ENCODE results near the gene POM121.
"Not testable (repeated sequence)": the region's sequence is repeated elsewhere in the genome, so short reads cannot be mapped to it uniquely, and the experiment has no call there.

The POM121 gene

GRCh38 chr7:72924733-72925545 is at the start of gene POM121:
POM121 (plus strand) TSS chr7:72925095; CDS start chr7:72925122, 27 bp downstream.
- peak; percentile 83 for DNase-seq

- peak; percentile 92 for DNase-seq
Observed at GRCh38 chr7:72879079-72879736, 45.7 kb upstream of the POM121 start.

DNA sequence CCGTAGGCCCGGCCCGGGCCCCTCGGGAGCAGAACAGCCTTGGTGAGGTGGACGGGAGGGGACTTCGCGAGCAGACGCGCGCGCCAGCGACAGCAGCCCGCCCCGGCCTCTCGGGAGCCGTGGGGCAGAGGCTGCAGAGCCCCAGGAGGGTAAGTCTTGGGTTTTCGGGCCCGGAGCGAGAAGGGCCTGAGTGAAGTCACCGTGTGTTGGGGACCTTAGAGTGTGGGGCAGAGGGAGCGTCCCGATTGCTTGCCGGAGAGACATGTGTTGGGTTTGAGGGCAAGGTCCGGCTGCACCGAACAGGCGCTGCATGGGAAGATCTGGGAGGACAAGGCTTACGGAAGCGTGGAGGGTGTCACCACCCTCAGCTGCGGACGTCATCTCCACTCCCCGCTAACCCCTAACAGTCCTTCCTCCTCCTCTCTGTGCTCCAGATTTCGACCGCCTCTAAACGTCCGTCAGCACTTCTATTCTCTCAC is 45.1 kb upstream of the POM121 start:
- DNase-seq: not testable (repeated sequence)

DNA sequence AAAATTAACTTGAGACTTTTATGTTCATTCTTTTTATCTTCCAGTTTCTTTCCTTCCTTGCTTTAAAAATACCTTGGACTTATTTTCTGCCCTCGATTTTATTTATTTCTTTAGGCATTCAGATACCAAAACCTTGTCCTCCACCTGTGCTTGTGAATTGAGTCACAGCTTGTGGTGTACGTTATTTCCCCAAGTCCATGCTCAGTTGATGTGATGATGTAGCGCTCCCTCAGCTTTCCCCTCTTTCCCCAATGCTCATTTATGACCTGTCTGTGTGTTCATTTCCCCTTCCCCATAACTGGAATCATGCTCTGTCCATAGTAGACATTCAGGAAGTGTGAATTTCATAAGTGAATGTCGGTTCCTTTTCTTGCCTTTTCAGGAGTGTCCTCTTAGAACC is 33.1 kb upstream of the POM121 start:
- not testable (repeated sequence) for DNase-seq

DNA sequence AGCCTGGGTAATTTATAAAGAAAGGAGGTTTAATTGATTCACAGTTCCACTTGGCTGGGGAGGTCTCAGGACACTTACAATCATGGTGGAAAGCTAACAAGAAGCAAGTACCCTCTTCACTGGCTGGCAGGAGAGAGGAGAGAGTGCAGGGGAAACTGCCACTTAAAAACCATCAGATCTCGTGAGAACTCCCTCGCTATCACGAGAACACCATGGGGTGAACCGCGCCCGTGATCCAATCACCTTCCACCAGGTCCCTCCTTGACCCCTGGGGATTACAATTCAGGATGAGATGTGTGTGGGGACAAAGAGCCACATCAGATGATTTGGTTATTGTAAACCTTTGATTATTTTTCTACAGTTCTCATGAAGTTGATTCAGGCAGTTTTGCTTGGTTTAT is 20.2 kb upstream of the POM121 start:
- not testable (repeated sequence) for DNase-seq

- not testable (repeated sequence) for DNase-seq
Observed at GRCh38 chr7:72908422-72908821, 16.5 kb upstream of the POM121 start.

DNA sequence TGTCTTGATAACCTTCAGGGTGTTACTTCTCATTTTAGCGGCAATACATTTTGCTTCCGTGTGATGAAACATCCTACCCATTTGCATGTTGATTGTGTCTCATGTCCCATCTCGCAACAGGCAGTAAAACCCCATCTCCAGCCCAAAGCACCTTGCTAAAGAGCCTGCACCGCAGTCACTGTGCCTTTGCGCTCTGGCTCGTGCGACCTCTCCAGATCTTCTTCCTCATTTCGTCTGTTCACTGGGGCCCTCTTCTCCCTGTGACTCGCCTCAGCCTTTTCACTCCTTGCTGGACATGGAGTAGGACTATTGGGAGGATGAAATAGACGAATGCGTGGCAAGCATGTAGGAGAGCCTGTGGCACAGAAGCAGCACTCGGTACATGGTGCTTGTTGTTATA is 13.5 kb upstream of the POM121 start:
- DNase-seq: not testable (repeated sequence)

- not testable (repeated sequence) for DNase-seq
Observed at GRCh38 chr7:72913750-72914149, 11.1 kb upstream of the POM121 start.

- peak; percentile 46 for DNase-seq
Observed at GRCh38 chr7:72914756-72915525, 10.0 kb upstream of the POM121 start.

DNA sequence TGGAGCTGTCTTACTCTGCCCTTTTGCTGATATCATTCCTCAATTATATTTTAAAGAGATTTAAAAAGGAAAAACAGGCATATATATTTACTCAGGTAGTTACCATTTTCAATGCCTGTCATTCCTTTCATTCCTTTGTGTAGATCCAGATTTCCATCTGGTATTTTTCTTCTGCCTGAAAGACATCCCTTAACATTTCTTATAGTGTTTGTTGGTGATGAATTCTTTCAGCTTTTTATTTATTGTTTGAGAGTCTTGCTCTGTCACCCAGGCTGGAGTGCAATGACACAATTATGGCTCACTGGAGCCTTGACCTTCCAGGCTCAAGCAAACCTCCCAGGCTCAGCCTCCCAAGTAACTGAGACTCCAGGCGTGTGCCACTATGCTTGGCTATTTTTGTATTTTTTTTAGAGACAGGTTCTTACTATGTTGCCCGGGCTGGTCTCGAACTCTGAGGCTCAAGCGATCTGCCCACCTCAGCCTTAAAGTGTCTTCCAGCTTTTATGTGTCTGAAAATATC is 5.6 kb upstream of the POM121 start:
- no peak for DNase-seq

DNA sequence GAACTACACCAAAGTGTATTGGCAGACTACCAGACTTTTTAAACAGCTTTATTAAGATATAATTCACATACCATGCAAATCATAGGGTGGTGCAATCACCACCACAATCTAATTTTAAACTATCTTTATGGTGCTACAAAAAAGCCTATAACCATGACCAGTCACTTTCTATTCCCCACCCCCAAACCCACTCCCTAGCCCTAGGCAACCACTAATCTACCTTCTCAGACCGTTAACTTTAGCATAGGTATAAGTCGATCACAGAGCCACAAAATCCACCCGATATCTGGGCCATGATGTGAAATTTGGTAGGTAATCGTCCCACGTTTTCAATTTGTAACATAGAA is 536 bp upstream of the POM121 start:
- no peak for DNase-seq

DNA sequence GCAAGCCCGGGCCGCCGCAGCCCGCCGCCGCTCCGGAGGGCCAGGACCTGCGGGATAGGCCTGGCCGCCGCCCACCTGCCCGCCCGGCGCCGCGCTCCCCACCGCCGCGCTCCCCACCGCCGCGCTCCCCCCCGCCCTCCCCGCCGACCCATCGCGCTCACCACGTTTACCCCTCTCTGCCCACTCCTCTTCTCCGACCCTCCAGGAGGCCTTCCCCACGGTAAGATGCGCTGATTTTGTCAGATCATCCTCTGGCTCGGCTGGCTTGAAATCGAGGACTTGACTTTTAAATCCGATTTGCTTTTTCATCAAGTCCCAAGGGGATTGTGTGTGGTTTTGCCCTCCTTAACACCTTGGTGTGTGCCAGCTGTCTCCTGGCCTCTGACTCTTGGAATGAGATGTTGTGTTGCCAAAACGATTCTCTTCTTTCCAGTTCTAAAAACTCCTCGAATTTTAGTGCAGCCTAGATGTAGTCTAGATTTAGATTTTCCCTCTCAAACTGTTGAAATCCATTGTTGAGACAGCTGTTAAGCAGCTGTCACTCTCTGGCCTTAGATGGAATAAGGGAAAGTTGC is 738 bp downstream of the POM121 start:
- peak; percentile 34 for DNase-seq

DNA sequence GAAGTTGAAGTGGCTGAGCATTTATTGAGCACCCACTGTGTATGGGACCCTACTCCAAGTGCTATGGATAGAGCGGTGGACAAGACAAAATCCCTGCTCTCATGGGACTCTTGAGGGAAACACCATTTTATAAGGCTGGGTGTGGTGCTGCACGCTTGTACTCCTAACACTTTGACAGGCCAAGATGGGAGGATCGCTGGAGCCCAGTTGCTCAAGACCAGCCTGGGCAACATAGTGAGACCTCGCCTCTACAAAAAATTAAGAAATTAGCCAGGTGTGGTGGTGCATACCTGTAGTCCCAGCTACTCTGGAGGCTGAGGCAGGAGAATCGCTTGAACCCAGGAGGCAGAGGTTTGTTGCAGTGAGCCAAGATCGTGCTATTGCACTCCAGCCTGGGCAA is 2.9 kb downstream of the POM121 start:
- not testable (repeated sequence) for DNase-seq

GRCh38 chr7:72928216-72928615 is 3.3 kb downstream of the POM121 start:
- not testable (repeated sequence) for DNase-seq

DNA sequence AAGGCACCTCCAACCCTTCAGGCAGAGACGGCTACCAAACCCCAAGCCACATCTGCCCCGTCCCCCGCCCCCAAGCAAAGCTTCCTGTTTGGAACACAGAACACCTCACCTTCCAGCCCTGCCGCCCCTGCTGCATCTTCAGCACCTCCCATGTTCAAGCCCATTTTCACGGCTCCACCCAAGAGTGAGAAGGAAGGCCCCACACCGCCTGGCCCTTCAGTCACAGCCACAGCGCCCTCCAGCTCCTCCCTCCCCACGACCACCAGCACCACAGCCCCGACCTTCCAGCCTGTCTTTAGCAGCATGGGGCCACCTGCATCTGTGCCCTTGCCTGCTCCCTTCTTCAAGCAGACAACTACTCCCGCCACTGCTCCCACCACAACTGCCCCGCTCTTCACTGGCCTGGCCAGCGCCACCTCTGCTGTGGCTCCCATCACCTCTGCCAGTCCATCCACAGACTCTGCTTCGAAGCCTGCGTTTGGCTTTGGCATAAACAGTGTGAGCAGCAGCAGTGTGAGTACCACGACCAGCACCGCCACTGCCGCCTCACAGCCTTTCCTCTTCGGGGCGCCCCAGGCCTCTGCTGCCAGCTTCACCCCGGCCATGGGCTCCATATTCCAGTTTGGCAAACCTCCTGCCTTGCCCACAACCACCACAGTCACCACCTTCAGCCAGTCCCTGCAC is 17.3 kb downstream of the POM121 start:
- not testable (repeated sequence) for DNase-seq

- DNase-seq: not testable (repeated sequence)
Observed at GRCh38 chr7:72942956-72943355, 18.1 kb downstream of the POM121 start.

GRCh38 chr7:72944937-72945336 is 20.0 kb downstream of the POM121 start:
- DNase-seq: not testable (repeated sequence)

DNA sequence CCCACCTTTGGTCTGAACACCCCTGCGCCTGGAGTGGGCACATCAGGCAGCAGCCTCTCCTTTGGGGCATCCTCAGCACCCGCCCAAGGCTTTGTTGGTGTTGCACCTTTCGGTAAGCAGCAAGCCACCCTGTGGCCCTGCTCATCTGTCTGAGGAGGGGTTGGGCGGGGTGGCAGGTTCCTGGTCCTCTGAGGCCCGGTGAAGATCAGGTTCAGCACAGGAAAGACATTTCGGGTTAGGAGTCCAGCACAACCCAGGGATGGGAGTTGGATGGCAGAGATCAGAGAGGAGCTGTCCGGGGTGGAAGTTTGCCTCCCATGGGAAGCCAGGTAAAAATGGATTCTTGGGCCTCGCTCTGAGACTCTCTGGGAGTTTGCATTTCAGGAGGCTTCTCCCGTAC is 20.7 kb downstream of the POM121 start:
- not testable (repeated sequence) for DNase-seq

DNA sequence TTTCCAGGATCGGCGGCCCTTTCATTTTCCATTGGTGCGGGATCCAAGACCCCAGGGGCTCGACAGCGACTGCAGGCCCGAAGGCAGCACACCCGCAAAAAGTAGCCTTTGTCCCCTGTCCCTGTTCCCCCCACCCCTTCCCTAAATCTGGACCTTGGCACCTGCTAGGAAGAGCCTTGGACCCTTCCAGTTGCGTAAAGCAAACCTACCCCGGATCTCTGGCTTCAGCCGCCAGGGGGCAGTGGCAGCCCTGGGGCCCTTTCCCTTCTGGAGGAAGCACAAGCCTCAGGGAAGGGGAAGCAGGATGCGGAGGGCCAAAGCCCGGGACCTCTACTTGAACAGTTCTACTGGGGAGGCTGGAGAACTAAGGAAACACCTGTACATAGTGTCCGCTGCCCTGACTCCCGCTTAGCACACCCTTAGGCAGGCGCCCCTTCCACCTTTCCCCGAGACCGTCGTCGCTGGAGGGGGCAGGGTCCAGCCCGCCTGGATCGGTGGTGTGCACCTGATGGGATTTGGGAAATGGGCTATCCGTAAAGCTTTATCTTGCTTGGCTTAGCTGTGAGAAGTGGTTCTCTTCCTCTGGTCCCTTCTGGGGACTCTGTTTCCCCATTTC is 21.3 kb downstream of the POM121 start:
- not testable (repeated sequence) for DNase-seq

- peak; percentile 8 for DNase-seq
Observed at GRCh38 chr7:72948714-72949113, 23.8 kb downstream of the POM121 start.

DNA sequence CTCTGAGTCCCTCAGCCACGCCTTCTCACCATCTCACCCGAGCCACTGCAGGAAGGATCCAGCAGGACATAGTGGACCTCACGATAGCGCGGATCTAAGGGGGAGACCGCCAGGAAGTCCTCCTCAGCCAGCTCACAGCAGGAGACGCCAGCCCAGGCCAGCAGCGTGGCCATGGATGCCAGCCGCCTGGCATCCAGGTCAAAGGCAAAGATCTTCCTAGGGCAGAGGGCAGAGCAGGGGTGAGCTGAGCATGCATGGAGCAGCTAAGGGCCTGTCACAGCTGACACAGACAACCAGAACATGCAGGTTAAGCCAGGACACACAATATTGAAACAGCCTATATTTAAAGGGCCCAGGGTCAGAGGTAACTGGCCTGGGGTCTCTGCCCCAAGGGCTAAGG is 24.4 kb downstream of the POM121 start:
- not testable (repeated sequence) for DNase-seq

DNA sequence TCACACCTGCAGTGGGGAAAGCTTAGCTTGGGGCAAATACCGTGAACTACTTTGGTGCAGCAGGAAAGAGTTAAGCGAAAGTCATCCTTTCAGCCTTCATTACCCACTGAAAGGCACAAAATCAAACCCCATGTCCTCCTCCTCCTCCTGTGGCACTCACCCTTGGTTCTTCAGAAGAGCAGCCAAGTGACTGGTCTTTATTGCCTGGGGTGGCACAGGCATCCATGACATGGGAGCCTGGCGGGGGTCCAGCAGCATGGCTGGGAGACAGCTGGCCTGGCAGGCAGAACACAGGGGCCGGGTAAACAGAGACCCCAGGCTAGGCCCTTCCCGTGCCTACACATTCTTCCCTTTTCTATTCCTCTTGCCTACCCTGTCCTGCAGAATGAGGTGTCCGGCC is 24.8 kb downstream of the POM121 start:
- not testable (repeated sequence) for DNase-seq

Measured in NCI-H2171 treated with DMSO at 0.1 percent for 48 hours (cell line).